ENCODE data around the gene ADAMTS2.

The ADAMTS2 gene

GRCh38 chr5:179316111-179316551 is 29.1 kb downstream of the ADAMTS2 start:
- H3K27ac ChIP-seq = no peak overlapping the region
- TF ChIP-seq ZFX (IDR thresholded peaks at IDR 0.05) (no peak), CTCF (conservative IDR thresholded peaks at IDR 0.05) (no peak)

GRCh38 chr5:179315356-179315890 is 29.8 kb downstream of the ADAMTS2 start:
- TF ChIP-seq ZFX (IDR thresholded peaks at IDR 0.05) (no peak), CTCF (conservative IDR thresholded peaks at IDR 0.05) (no peak)
- no peak overlapping the region for H3K27ac ChIP-seq

- H3K27ac ChIP-seq = no peak overlapping the region
- TF ChIP-seq ZFX (IDR thresholded peaks at IDR 0.05) (no peak), CTCF (conservative IDR thresholded peaks at IDR 0.05) (no peak)
These were observed 30.5 kb downstream of the ADAMTS2 start for GRCh38 chr5:179314606-179315355.

GRCh38 chr5:179313849-179314521 is 31.3 kb downstream of the ADAMTS2 start:
- H3K27ac ChIP-seq = no peak overlapping the region
- TF ChIP-seq CTCF (conservative IDR thresholded peaks at IDR 0.05) (no peak), ZFX (IDR thresholded peaks at IDR 0.05) (no peak)

GRCh38 chr5:179312557-179313235 is 32.6 kb downstream of the ADAMTS2 start:
- H3K27ac ChIP-seq = no peak overlapping the region
- TF ChIP-seq ZFX (IDR thresholded peaks at IDR 0.05) = no peak
- TF ChIP-seq CTCF (conservative IDR thresholded peaks at IDR 0.05) = no peak

GRCh38 chr5:179311581-179311980 is 33.7 kb downstream of the ADAMTS2 start:
- H3K27ac ChIP-seq = no peak overlapping the region
- TF ChIP-seq CTCF (conservative IDR thresholded peaks at IDR 0.05) = no peak
- no peak for TF ChIP-seq ZFX (IDR thresholded peaks at IDR 0.05)

- TF ChIP-seq CTCF (conservative IDR thresholded peaks at IDR 0.05) (no peak), ZFX (IDR thresholded peaks at IDR 0.05) (no peak)
- H3K27ac ChIP-seq = no peak overlapping the region
These were observed 34.2 kb downstream of the ADAMTS2 start for GRCh38 chr5:179311091-179311470.
